Neural progenitor cell (in vitro differentiated cells): ENCODE measurements around the gene KIAA0232.

Experiments used
- EZH2 ChIP-seq: fragments of 200-600 bp; sonication (generic); IDR thresholded peaks from 2 replicates; pipeline ENCODE4 v1.6.1; 2017; ENCODE audit warnings: antibody characterized with exemption, mild to moderate bottlenecking, moderate library complexity
- EZH2phosphoT487 ChIP-seq: fragments of 200-600 bp; sonication (generic); IDR thresholded peaks from 2 replicates; pipeline ENCODE4 v1.6.1; 2017; ENCODE audit warnings: antibody characterized with exemption
- TF ChIP-seq, protein P1 (sequence below): fragments of 200-600 bp; sonication (generic); IDR thresholded peaks from 2 replicates; pipeline ENCODE4 v1.5.1; 2017; ENCODE audit warnings: antibody characterized with exemption, mild to moderate bottlenecking

DNA sequence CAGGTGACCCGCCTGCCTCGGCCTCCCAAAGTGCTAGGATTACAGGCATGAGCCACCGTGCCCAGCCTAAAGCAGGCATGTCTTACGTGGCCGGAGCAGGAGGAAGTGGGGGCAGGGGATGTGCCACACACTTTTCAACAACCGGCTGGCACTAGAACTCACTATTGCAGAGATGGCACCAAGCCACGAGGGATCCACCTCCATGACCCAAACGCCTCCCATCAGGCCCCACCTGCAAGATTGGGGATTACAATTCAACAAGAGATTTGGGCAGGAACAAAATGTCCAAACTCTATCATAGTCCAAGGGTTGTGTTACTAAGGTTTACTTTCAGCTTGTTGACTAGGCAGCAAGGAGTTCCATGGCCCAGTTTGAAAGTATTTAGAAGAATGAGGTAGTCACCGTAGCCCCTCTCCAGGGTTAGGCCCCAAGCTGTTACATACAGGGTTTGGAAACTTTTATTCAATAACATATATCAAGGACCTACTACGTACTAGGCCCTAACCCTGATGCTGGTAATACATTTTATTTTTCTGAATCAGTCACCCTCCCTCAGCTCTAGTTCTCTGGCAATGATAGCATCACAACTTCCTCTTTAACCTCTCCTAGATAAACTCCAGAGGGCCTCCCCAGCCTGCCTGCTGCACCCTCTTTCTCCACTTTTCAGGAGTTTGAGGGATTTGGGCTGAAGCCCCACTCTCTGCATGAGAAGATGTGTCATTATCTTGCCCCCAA lies 109.1 kb downstream of the KIAA0232 start:
- TF ChIP-seq, protein P1, sequence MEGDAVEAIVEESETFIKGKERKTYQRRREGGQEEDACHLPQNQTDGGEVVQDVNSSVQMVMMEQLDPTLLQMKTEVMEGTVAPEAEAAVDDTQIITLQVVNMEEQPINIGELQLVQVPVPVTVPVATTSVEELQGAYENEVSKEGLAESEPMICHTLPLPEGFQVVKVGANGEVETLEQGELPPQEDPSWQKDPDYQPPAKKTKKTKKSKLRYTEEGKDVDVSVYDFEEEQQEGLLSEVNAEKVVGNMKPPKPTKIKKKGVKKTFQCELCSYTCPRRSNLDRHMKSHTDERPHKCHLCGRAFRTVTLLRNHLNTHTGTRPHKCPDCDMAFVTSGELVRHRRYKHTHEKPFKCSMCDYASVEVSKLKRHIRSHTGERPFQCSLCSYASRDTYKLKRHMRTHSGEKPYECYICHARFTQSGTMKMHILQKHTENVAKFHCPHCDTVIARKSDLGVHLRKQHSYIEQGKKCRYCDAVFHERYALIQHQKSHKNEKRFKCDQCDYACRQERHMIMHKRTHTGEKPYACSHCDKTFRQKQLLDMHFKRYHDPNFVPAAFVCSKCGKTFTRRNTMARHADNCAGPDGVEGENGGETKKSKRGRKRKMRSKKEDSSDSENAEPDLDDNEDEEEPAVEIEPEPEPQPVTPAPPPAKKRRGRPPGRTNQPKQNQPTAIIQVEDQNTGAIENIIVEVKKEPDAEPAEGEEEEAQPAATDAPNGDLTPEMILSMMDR, result no peak
- no peak for TF ChIP-seq EZH2
- no peak for TF ChIP-seq EZH2phosphoT487
